IPS-18a (cell line): Measurements from ENCODE around the gene ITLN1.
"Not testable (repeated sequence)": the region's sequence is repeated elsewhere in the genome, so short reads cannot be mapped to it uniquely, and the experiment has no call there.

Source experiments
- H3K27ac ChIP-seq: one replicate; pipeline ENCODE4 v1.5.1; 2013; ENCODE audit warnings: low read length
- H3K27me3 ChIP-seq: one replicate; pipeline ENCODE4 v1.6.1; 2013; ENCODE audit warnings: mild to moderate bottlenecking, low read length; ENCODE audit not compliant: control insufficient read depth, insufficient read depth
- H3K36me3 ChIP-seq: one replicate; pipeline ENCODE4 v1.6.1; 2013; ENCODE audit warnings: low read depth, low read length; ENCODE audit not compliant: control insufficient read depth
- H3K4me1 ChIP-seq: one replicate; pipeline ENCODE4 v1.6.1; 2013; ENCODE audit warnings: low read depth, low read length; ENCODE audit not compliant: control insufficient read depth
- H3K4me3 ChIP-seq: one replicate; pipeline ENCODE4 v1.5.1; 2013; ENCODE audit warnings: low read length
- H3K9ac ChIP-seq: one replicate; pipeline ENCODE4 v1.6.1; 2013; ENCODE audit warnings: mild to moderate bottlenecking, low read length, moderate library complexity
- H3K9me3 ChIP-seq: one replicate; pipeline ENCODE4 v1.6.1; 2013; ENCODE audit warnings: low read depth, low read length; ENCODE audit not compliant: control insufficient read depth

ITLN1 gene

GRCh38 chr1:160885042-160885441, at the start of gene ITLN1:
Gene ITLN1, minus strand, starts transcription at chr1:160885180. Its CDS starts 303 bp downstream, at chr1:160884877.
- Histone ChIP-seq H3K27me3 (no peaks in the 10 kb centered on the region), H3K4me1 (no peaks in the 10 kb centered on the region)

GRCh38 chr1:160933305-160933704, 48.3 kb upstream of the ITLN1 start:
- not testable (repeated sequence) for H3K9ac ChIP-seq, H3K27ac ChIP-seq, H3K36me3 ChIP-seq, H3K27me3 ChIP-seq, H3K4me1 ChIP-seq, H3K4me3 ChIP-seq, H3K9me3 ChIP-seq

More at GRCh38 chr1:160885042-160885441, at the start of gene ITLN1:
- no peaks in the 10 kb centered on the region for H3K9me3 ChIP-seq
- no peak within 1 kb of the TSS for H3K9ac ChIP-seq
- H3K4me3 ChIP-seq, result no peak within 1 kb of the TSS
- no peak within 1 kb of the TSS for H3K27ac ChIP-seq
- H3K36me3 ChIP-seq, result no peaks in the 10 kb centered on the region

GRCh38 chr1:160925652-160926244, 40.8 kb upstream of the ITLN1 start:
- H3K4me1 ChIP-seq, result no peaks in the 10 kb centered on the region

DNA sequence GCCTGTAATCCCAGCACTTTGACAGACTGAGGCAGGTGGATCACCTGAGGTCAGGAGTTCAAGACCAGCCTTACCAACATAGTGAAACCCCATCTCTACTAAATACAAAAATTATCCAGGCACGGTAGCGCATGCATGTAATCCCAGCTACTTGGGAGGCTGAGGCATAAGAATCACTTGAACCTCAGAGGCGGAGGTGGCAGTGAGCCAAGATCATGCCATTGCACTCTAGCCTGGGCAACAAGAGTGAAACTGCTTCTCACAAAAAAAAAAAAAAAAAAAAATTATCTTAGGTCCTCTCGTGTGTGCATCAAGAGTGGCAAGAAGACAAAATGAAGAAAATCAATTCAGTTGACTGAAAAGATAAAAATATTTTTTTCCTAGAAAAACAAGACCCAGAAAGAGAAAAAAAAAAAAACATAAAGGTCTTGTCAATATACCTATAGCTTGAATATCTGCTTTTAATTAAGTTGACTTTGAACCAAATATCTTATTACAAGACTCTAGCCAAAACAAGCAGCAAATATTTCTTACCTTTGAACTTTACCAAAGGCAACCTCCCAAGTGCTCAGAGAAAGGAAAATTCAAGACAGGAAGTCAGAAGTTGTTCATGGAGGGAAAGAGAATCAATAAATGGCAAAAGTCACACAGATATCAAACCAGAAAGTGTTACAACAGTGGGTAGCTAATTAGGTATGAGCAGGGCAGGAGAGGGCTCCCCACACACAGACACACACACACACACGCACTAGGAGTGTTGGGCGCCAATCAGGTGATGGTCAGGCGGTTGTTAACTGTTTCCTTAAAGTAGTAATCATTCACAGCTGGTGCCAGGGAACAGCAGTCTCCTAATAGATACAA, 40.0 kb upstream of the ITLN1 start:
- no peaks in the 10 kb centered on the region for H3K27me3 ChIP-seq
- H3K36me3 ChIP-seq, result no peaks in the 10 kb centered on the region
- H3K9ac ChIP-seq, result no peak overlapping the region
- H3K4me3 ChIP-seq, result no peak overlapping the region
- no peaks in the 10 kb centered on the region for H3K9me3 ChIP-seq
- no peak overlapping the region for H3K27ac ChIP-seq
- H3K4me1 ChIP-seq, result no peaks in the 10 kb centered on the region

More at GRCh38 chr1:160925652-160926244, 40.8 kb upstream of the ITLN1 start:
- Histone ChIP-seq H3K9me3 (no peaks in the 10 kb centered on the region), H3K9ac (no peak overlapping the region), H3K27ac (no peak overlapping the region), H3K36me3 (no peaks in the 10 kb centered on the region), H3K4me3 (no peak overlapping the region), H3K27me3 (no peaks in the 10 kb centered on the region)

DNA sequence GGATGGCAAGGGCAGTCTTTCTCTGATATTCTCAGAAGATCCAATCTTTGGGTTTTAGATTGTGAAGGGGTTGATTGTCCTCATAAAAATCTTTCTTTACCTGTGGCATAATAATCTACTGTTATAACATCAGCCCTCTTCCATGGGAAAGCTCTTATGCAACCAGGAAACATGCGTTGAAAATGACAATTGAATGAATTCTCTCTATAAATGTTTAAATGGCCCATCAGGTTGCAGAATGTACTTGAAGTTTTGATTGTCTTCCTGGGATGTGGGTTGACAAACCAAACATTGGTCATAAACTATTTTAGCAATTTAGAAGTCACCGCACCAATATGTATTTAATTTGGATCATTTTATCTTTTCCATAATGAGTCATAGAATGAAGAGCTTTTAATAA, 31.7 kb upstream of the ITLN1 start:
- no peaks in the 10 kb centered on the region for H3K27me3 ChIP-seq

DNA sequence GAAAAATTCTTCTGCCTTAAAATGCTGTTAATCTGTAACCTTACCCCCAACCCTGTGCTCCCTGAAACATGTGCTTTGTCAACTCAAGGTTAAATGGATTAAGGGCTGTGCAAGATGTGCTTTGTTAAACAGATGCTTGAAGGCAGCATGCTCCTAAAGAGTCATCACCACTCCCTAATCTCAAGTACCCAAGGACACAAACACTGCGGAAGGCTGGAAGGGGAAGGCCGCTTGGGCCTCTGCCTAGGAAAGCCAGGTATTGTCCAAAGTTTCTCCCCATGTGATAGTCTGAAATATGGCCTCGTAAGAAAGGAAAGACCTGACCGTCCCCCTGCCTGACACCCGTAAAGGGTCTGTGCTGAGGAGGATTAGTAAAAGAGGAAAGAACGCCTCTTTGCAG, 28.2 kb upstream of the ITLN1 start:
- H3K9ac ChIP-seq, H3K27me3 ChIP-seq, H3K36me3 ChIP-seq, H3K4me3 ChIP-seq, H3K9me3 ChIP-seq, H3K27ac ChIP-seq: not testable (repeated sequence)
- peaks cover 17% of the 10 kb centered on the region for H3K4me1 ChIP-seq

More for the DNA sequence above, 31.7 kb upstream of the ITLN1 start:
- Histone ChIP-seq H3K9me3 (no peaks in the 10 kb centered on the region), H3K27ac (no peak overlapping the region), H3K36me3 (no peaks in the 10 kb centered on the region), H3K4me1 (peaks cover 11% of the 10 kb centered on the region), H3K4me3 (no peak overlapping the region), H3K9ac (no peak overlapping the region)

DNA sequence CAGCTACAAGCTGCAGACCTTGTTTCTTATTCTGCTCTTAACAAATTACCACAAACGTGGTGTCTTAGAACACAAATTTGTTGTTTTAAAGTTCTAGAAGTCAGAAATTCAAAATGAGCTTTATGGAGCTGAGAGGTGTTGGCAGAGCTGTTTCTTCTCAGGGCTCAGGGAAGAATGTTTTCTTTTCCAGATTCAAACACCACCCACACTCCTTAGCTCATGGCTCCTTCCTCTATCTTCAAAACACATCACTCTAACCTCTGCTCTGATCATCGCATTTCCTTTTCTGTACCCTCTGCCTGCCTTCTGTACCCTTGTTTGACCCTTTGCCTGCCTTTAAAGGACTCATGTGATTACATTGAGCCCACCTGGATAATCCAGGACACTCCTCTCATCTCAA, 26.9 kb upstream of the ITLN1 start:
- H3K36me3 ChIP-seq, result no peaks in the 10 kb centered on the region
- peaks cover 17% of the 10 kb centered on the region for H3K4me1 ChIP-seq
- H3K27ac ChIP-seq, result no peak overlapping the region
- no peak overlapping the region for H3K9ac ChIP-seq
- H3K27me3 ChIP-seq, result no peaks in the 10 kb centered on the region
- H3K4me3 ChIP-seq, result no peak overlapping the region
- H3K9me3 ChIP-seq, result no peaks in the 10 kb centered on the region

DNA sequence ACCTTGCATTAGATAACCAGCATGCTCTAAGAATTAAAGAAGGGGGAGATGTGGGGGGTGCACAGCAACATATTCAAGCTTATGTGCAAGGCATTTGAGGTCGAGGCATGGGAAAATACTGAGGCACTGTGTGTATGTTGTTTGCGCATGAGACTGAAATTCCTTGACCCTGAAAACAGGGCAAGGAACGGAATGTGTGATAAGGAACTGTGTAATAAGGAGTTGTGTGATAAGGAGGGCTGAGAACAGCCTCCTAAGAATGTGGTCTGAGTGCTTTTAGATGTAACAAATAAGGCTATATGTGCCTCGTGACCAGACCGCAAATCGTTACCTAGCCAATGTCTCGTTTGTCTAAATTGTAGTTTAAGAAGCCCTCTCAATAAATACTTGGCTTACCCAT, 26.5 kb upstream of the ITLN1 start:
- Histone ChIP-seq H3K27me3 (no peaks in the 10 kb centered on the region), H3K27ac (no peak overlapping the region), H3K9me3 (no peaks in the 10 kb centered on the region), H3K9ac (no peak overlapping the region), H3K36me3 (no peaks in the 10 kb centered on the region), H3K4me3 (no peak overlapping the region), H3K4me1 (peaks cover 17% of the 10 kb centered on the region)

GRCh38 chr1:160910170-160910750, 25.3 kb upstream of the ITLN1 start:
- no peaks in the 10 kb centered on the region for H3K36me3 ChIP-seq
- H3K9ac ChIP-seq, result no peak overlapping the region
- no peak overlapping the region for H3K4me3 ChIP-seq
- H3K9me3 ChIP-seq, result no peaks in the 10 kb centered on the region
- H3K27me3 ChIP-seq, result no peaks in the 10 kb centered on the region
- peaks cover 17% of the 10 kb centered on the region for H3K4me1 ChIP-seq
- H3K27ac ChIP-seq, result no peak overlapping the region

GRCh38 chr1:160907976-160908375, 23.0 kb upstream of the ITLN1 start:
- Histone ChIP-seq H3K9ac (no peak overlapping the region), H3K36me3 (no peaks in the 10 kb centered on the region), H3K4me1 (peaks cover 10% of the 10 kb centered on the region), H3K27ac (no peak overlapping the region), H3K27me3 (no peaks in the 10 kb centered on the region), H3K4me3 (no peak overlapping the region), H3K9me3 (no peaks in the 10 kb centered on the region)

GRCh38 chr1:160905617-160905989, 20.6 kb upstream of the ITLN1 start:
- H3K27me3 ChIP-seq, result no peaks in the 10 kb centered on the region
- no peaks in the 10 kb centered on the region for H3K4me1 ChIP-seq
- no peak overlapping the region for H3K4me3 ChIP-seq
- no peaks in the 10 kb centered on the region for H3K9me3 ChIP-seq
- no peaks in the 10 kb centered on the region for H3K36me3 ChIP-seq
- no peak overlapping the region for H3K27ac ChIP-seq
- H3K9ac ChIP-seq, result no peak overlapping the region
